GM21381 (cell line): ENCODE data around the gene NDUFS2.

Experiments used
- ATAC-seq: cut with Tn5 transposase; IDR thresholded peaks from one replicate; pipeline ENCODE4 v1.9.1; 2021; ENCODE audit warnings: mild to moderate bottlenecking, moderate library complexity; ENCODE audit not compliant: unreplicated experiment

The NDUFS2 gene

GRCh38 chr1:161201836-161202712 lies at the start of gene NDUFS2:
Gene NDUFS2, plus strand, starts transcription at chr1:161202367. Its CDS starts 19 bp downstream, at chr1:161202386.
- ATAC-seq = peak; percentile 95

- no peak for ATAC-seq
These were observed 49.0 kb upstream of the NDUFS2 start for GRCh38 chr1:161153176-161153575.

GRCh38 chr1:161153682-161154337 lies 48.4 kb upstream of the NDUFS2 start, which contains the start of gene UFC1:
Gene UFC1, plus strand, starts transcription at chr1:161153978. Its CDS starts 20 bp downstream, at chr1:161153998.
- peak; percentile 93 for ATAC-seq

GRCh38 chr1:161157867-161158266 lies 44.3 kb upstream of the NDUFS2 start:
- no peak for ATAC-seq

GRCh38 chr1:161158316-161159010 lies 43.7 kb upstream of the NDUFS2 start:
- ATAC-seq = no peak

GRCh38 chr1:161159087-161159912 lies 42.9 kb upstream of the NDUFS2 start, which contains the start of gene USP21:
Gene USP21, plus strand, starts transcription at chr1:161159500. Its CDS starts 1,141 bp downstream, at chr1:161160641.
- peak; percentile 81 for ATAC-seq

GRCh38 chr1:161159913-161160243 lies 42.3 kb upstream of the NDUFS2 start:
- ATAC-seq = no peak

GRCh38 chr1:161160671-161161145 lies 41.5 kb upstream of the NDUFS2 start:
- ATAC-seq = no peak

- no peak for ATAC-seq
These were observed 40.5 kb upstream of the NDUFS2 start for GRCh38 chr1:161161652-161162051.

- ATAC-seq = no peak
These were observed 40.1 kb upstream of the NDUFS2 start for GRCh38 chr1:161162052-161162451.

GRCh38 chr1:161162806-161163205 lies 39.4 kb upstream of the NDUFS2 start:
- no peak for ATAC-seq

- ATAC-seq = no peak
These were observed 38.4 kb upstream of the NDUFS2 start for GRCh38 chr1:161163793-161164192.

- no peak for ATAC-seq
These were observed 37.1 kb upstream of the NDUFS2 start for GRCh38 chr1:161164901-161165610.

- peak; percentile 95 for ATAC-seq
These were observed 36.2 kb upstream of the NDUFS2 start, which contains the start of gene PPOX for GRCh38 chr1:161165742-161166668. Gene PPOX, plus strand, starts transcription at chr1:161166426. Its CDS starts 422 bp downstream, at chr1:161166848.

- ATAC-seq = no peak
These were observed 35.3 kb upstream of the NDUFS2 start for GRCh38 chr1:161166669-161167548.

GRCh38 chr1:161168906-161169305 lies 33.3 kb upstream of the NDUFS2 start:
- ATAC-seq = no peak

GRCh38 chr1:161171191-161171590 lies 31.0 kb upstream of the NDUFS2 start:
- ATAC-seq = no peak

- no peak for ATAC-seq
These were observed 30.5 kb upstream of the NDUFS2 start for GRCh38 chr1:161171696-161172095.
